ENCODE measurements around the gene SLCO1B1. TPM values are rescaled to one million over a fixed set of nuclear protein-coding genes. Genes with fewer than 3 reads are reported as not detected.
A peak's percentile ranks its signal among the peaks of the same experiment; 100 is the strongest.
"Not testable (repeated sequence)": the region's sequence is repeated elsewhere in the genome, so short reads cannot be mapped to it uniquely, and the experiment has no call there.

The SLCO1B1 gene
- not detected for total RNA-seq

- no peak for DNase-seq (ENCODE audit: low read depth in 2 of 3, low spot score in 2 of 3)
These were observed at the start of gene SLCO1B1 for GRCh38 chr12:21130998-21131397. SLCO1B1 (plus strand) TSS chr12:21131194; CDS start chr12:21141575, 10,381 bp downstream.

DNA sequence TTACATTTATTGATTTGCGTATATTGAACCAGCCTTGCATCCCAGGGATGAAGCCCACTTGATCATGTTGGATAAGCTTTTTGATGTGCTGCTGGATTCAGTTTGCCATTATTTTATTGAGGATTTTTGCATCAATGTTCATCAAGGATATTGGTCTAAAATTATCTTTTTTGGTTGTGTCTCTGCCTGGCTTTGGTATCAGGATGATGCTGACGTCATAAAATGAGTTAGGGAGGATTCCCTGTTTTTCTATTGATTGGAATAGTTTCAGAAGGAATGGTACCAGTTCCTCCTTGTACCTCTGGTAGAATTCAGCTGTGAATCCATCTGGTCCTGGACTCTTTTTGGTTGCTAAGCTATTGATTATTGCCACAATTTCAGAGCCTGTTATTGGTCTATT lies 46.2 kb upstream of the SLCO1B1 start:
- not testable (repeated sequence) for DNase-seq (ENCODE audit: low read depth in 2 of 3, low spot score in 2 of 3)

DNA sequence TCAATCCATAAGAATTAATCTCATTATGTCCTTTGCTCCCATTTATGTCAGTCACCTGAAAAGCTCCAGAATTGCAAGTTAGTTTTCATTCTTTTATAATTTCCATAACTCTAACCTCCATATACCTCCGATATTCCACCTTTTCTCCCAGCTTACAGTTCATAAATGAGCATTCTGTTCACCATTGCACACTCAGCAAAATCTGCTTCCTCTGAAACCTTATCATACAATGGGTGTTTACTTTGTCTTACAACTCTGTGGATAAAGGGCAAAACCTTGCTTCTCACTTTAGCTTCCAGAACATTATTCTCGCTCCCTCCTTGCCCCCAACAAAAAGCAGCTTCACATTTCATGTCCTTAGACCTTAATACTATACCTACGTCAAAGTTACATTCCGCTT lies 19.3 kb upstream of the SLCO1B1 start:
- no peak for DNase-seq (ENCODE audit: low read depth in 2 of 3, low spot score in 2 of 3)

GRCh38 chr12:21113266-21113665 lies 17.7 kb upstream of the SLCO1B1 start:
- DNase-seq (ENCODE audit: low read depth in 2 of 3, low spot score in 2 of 3): no peak

GRCh38 chr12:21117995-21118394 lies 13.0 kb upstream of the SLCO1B1 start:
- DNase-seq (ENCODE audit: low read depth in 2 of 3, low spot score in 2 of 3): no peak

DNA sequence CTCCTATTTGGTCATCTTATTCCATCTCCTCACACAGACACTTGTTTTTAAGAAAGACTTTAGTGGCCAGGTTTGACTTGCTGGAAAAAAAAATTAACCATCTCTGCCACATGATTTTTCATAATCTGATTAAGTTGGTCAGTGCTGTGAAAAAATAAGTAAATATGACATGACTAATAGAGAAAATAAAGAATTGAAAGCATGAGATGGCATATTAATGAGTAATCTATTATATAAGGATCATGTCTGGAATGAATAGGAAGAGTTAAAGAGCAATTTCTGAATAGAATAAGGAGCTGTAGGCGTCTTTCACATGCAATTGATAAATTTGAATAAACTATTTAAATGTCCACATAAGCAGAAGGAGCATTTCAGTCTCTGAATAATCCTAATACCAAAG lies 12.2 kb upstream of the SLCO1B1 start:
- no peak for DNase-seq (ENCODE audit: low read depth in 2 of 3, low spot score in 2 of 3)

DNA sequence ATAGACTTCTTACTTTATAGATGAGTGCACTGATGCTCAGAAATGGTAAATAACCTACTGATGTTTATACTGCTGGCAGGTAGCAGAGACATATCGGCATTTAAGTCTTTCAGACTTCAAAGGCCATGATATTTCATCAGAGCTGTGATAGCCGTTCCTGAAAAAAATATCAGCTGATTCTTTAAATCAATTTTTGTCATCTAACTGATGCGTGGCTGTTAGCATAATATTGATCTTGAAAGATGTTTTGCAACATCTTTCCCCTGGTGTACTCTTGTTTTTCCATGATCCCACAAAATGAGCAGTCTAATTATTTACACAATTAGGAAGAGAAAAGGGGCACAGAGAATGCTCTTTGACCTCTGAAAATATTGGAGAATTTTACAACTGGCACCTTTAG lies 1.6 kb upstream of the SLCO1B1 start:
- DNase-seq (ENCODE audit: low read depth in 2 of 3, low spot score in 2 of 3): no peak

DNA sequence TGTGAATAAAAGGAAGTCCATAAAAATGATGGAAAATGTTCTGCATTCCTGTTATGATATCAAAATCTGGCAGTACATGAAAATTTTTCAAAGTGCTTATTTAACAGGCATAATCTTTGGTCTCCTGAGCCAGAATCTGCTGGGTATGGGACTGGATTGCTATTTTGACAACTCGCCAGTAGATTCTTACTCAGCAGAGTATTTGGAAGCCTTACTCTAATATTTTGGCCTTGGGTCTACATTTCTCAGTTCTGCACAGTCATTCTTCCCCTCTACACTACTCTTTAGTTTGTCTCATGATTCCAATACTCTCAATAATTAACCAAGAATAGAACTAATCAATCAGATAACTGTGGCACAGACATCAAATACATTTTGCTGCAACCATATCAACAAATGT lies 1.1 kb upstream of the SLCO1B1 start:
- DNase-seq (ENCODE audit: low read depth in 2 of 3, low spot score in 2 of 3): no peak

DNA sequence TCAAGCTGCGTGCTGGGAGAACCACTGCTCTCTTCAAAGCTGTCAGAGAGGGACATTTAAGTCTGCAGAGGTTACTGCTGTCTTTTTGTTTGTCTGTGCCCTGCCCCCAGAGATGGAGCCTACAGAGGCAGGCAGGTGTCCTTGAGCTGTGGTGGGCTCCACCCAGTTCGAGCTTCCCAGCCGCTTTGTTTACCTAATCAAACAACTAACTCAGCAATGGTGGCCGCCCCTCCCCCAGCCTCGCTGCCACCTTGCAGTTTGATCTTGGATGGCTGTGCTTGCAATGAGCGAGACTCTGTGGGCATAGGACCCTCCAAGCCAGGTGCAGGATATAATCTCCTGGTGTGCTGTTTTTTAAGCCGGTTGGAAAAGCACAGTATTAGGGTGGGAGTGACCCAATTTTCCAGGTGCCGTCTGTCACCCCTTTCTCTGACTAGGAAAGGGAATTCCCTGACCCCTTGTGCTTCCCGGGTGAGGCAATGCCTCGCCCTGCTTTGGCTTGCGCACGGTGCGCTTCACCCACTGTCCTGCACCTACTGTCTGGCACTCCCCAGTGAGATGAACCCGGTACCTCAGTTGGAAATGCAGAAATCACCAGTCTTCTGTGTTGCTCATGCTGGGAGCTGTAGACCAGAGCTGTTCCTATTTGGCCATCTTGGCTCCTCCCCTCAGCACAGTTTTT lies 6.5 kb downstream of the SLCO1B1 start:
- DNase-seq (ENCODE audit: low read depth in 2 of 3, low spot score in 2 of 3): not testable (repeated sequence)

DNA sequence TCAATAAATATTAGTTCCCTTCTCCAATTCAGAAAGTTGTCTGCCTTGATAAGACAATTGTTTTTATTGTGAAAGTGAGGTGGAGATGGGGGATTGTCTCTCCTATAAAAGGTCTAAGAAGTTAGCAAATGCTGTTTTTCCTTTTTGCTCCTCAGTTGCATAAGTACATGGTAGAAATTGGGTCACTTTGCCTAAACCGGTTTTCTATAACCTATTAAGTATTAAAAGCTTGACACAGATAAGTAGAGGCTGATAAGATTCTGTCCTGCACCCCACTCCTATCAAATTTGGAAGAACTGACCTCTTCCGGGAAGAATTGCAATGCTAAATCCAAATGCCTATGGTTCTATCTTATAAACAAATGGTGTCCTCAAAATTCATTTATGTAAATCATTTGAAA lies 7.0 kb downstream of the SLCO1B1 start:
- no peak for DNase-seq (ENCODE audit: low read depth in 2 of 3, low spot score in 2 of 3)

- no peak for DNase-seq (ENCODE audit: low read depth in 2 of 3, low spot score in 2 of 3)
These were observed 13.3 kb downstream of the SLCO1B1 start for GRCh38 chr12:21144309-21144708.

DNA sequence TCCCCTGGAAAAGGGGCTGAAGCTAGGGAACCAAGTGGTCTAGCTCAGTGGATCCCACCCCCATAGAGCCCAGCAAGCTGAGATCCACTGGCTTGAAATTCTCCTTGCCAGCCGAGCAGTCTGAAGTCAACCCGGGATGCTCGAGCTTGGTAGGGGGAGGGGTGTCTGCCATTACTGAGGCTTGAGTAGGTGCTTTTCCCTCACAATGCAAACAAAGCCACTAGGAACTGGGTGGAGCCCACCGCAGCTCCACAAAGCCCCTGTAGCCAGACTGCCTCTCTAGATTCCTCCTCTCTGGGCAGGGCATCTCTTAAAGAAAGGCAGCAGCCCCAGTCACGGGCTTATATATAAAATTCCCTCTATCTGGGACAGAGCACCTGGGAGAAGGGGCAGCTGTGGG lies 18.9 kb downstream of the SLCO1B1 start:
- not testable (repeated sequence) for DNase-seq (ENCODE audit: low read depth in 2 of 3, low spot score in 2 of 3)

- DNase-seq (ENCODE audit: low read depth in 2 of 3, low spot score in 2 of 3): no peak
These were observed 20.2 kb downstream of the SLCO1B1 start for GRCh38 chr12:21151184-21151583.

DNA sequence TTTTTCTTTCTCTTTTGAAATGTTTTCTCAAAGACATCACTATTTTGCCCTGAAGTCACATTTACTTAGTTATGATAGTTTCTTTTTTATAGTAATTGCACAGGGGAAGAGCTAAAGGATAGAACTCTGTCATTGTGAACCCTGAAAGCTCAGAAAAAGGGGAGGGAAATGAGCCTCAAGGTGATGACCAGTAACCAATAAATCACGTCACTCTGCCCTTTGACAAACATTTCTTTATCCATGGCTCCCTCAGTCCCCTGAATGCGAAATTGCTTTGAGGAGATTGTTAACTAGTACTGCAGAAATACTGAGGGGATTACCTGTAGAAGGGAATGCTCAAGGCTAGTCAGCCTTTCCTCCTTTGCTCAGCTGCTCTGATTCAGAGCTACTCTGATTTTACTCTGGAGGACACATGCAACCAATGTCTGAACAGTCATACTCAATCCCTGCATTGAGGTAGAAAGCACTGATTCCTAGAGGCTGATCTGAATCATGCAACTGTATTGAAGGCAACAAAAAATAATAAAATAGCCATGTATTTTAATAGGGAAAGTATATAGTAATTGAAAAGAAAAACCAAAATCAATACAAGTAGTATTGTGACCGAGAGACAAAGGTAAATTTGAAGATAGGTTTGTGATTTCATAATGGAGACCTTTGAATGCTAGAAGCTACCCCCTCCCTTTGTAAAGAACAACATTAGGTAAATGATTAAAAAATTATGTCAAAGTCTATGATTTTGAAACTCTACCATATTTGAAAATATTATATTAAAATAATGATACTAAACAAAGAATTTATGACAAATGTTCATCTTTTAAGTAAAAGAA lies 24.7 kb downstream of the SLCO1B1 start:
- DNase-seq (ENCODE audit: low read depth in 2 of 3, low spot score in 2 of 3): no peak

- no peak for DNase-seq (ENCODE audit: low read depth in 2 of 3, low spot score in 2 of 3)
These were observed 34.1 kb downstream of the SLCO1B1 start for GRCh38 chr12:21165048-21165447.

DNA sequence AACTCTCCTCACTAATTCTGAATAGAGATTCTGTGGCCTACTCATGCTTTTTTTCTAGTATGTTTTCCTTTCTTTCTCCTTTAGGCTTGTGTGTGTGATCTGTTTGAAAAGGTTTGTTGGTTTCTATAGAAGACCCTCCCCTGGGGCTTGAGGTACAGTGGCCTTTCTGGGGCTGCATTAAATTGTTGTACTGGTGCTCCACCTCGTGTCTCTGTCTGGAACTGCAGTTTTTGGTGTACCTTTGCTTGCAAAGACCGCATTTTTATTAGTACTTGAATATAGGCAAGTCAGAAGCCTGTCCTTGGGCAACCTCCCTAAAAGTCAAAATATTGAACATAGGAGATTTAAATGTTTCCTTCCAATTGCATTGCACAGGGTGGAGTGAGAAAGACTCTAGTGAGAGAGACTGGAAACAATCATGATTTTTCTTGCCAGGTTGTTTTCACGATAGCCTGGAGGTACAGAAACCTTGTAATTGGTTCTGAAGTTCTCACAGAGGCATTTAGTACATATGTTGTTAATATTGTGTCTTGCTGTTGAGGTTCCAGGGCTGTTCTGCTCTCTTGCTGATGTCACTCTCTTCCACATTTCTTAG lies 39.0 kb downstream of the SLCO1B1 start:
- DNase-seq (ENCODE audit: low read depth in 2 of 3, low spot score in 2 of 3): peak in 2 of 3 donors; percentile 12 to 57

DNA sequence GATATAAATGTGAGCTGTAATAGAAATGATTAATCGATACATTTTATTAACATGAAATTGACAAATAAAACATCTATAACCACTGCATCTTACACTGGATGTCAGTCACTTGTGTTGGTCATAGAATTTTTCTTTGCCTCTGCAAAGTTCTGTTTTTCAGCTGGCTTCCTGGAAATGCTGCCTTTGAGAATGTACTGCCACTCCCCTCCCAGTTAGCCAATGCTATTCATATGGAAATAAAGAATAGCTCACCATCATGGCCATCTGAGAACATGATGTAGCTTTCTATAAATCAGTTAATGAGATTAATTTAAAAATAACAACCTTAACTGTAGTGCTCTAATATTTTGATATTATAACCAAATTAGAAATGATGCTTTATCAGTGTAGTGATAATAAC lies 41.1 kb downstream of the SLCO1B1 start:
- no peak for DNase-seq (ENCODE audit: low read depth in 2 of 3, low spot score in 2 of 3)

DNA sequence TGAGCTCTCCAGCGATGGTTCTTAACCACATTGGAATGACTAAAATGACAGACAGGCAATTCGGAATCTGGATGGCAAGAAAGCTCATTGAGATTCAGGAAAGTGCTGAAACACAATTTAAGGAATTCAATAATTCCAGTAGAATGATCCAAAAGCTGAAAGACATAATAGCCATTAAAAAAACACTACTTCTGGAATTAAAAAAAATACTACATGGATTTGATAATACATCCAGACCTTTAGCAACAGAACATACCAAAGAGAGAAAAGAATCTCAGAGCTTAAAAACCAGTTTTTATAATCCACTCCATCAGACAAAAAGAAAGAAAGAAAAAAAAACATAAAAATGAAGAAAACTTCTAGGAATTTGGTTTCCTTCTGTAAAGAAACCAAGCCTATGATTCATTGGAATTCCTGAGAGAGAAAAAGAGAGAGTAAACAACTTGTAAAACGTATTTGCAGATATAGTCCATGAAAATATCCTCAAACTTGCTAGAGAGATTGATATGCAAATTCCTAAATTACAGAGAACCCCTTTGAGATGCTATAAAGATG lies 52.8 kb downstream of the SLCO1B1 start:
- no peak for DNase-seq (ENCODE audit: low read depth in 2 of 3, low spot score in 2 of 3)

DNA sequence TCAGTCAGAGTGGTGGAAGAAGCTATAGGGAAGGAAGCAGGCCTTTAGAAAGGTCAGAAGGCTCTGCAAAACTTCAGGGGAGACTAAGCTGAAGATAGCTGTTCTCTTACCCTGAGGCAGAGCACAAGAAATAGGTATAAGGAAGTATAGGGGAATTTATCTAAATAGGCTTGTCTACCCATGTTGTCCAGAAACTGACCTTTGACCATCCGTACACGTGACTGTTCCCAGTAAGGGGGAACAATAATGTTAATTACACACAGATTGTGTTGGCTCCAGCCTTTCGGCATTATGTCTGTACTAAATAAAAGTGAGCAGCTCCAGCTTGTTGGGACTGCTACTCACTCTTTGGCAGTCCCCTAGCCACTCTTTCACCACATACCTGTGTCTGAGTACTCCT lies 59.0 kb downstream of the SLCO1B1 start:
- DNase-seq (ENCODE audit: low read depth in 2 of 3, low spot score in 2 of 3): no peak

DNA sequence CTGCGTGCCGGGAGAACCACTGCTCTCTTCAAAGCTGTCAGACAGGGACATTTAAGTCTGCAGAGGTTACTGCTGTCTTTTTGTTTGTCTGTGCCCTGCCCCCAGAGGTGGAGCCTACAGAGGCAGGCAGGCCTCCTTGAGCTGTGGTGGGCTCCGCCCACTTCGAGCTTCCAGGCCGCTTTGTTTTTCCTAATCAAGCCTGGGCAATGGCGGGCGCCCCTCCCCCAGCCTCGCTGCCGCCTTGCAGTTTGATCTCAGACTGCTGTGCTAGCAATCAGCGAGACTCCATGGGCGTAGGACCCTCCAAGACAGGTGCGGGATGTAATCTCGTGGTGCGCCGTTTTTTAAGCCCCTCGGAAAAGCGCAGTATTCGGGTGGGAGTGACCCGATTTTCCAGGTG lies 83.4 kb downstream of the SLCO1B1 start:
- DNase-seq (ENCODE audit: low read depth in 2 of 3, low spot score in 2 of 3): not testable (repeated sequence)

DNA sequence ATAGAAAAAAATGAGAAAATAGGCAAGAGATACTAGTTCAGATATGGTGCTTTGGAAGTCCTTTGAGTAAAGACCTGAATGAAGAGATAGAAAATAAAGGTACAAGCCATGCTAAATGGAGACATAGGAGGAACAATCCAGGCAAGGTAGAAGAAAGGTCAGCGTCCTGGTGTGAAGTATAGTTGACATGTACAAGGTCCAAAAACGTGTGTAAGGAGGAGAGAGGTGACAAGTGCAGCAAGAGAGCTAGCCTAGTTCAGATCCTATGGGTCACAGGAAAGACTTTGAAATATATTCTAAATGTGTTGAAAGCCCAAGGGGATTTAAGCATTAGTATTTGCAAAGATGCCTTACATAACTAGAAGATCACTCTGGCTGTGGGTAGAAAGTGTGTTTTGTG lies 88.2 kb downstream of the SLCO1B1 start:
- DNase-seq (ENCODE audit: low read depth in 2 of 3, low spot score in 2 of 3): no peak
